ENCODE measurements around the gene ZNF593. TPM values are rescaled to one million over a fixed set of nuclear protein-coding genes. Genes with fewer than 3 reads are reported as not detected.

The ZNF593 gene
- total RNA-seq, 1 donor from 2014 or later: 35.9 TPM

GRCh38 chr1:26130695-26131094, 39.0 kb upstream of the ZNF593 start:
- H3K27me3 Mint-ChIP-seq (ENCODE audit: unreplicated experiment): no peaks in the 10 kb centered on the region
- no peak for DNase-seq
- H3K4me1 Mint-ChIP-seq (ENCODE audit: low read depth, unreplicated experiment): peaks cover 6% of the 10 kb centered on the region
- no peak for TF ChIP-seq CTCF (IDR thresholded peaks at IDR 0.05; ENCODE audit: partially characterized antibody, unreplicated experiment)
- H3K36me3 Mint-ChIP-seq (ENCODE audit: unreplicated experiment): no peaks in the 10 kb centered on the region
- H3K27ac Mint-ChIP-seq (ENCODE audit: unreplicated experiment): no peak overlapping the region
- H3K9me3 Mint-ChIP-seq (ENCODE audit: unreplicated experiment): peaks cover 5% of the 10 kb centered on the region
- no peak overlapping the region for H3K4me3 Mint-ChIP-seq (ENCODE audit: unreplicated experiment)

DNA sequence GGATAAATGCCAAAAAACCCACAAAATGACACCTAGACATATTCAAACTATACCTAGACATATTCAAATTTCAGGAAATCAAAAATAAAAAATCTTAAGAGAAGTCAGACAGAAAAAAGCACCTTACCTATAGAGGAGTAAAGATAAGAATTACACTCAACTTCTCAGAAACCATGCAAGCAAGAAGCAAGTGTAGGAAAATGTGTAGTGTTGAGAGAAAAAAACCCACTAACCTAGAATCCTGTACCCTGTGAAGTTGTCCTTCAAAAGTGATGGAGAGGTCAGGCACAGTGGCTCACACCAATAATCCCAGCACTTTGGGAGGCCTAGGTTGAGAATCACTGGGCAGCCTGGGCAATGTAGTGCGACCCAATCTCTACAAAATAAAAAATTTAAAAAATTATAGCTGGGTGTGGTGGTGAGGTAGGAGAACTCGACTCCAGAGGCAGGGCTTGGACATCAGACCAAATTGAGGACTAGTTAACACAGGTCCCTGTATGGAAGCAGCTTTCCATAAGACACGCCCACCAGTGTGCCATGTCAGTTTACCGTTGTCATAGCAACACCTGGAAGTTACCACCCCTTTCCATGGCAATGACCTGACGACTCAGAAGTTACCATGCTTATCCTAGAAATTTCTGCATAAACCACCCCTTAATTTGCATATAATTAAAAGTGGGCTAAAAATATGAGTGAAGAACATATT, 37.4 kb upstream of the ZNF593 start:
- Mint-ChIP-seq H3K36me3 (ENCODE audit: unreplicated experiment) (no peaks in the 10 kb centered on the region), H3K27me3 (ENCODE audit: unreplicated experiment) (no peaks in the 10 kb centered on the region), H3K9me3 (ENCODE audit: unreplicated experiment) (peaks cover 5% of the 10 kb centered on the region), H3K4me3 (ENCODE audit: unreplicated experiment) (no peak overlapping the region), H3K27ac (ENCODE audit: unreplicated experiment) (no peak overlapping the region), H3K4me1 (ENCODE audit: low read depth, unreplicated experiment) (peaks cover 6% of the 10 kb centered on the region)
- no peak for TF ChIP-seq CTCF (IDR thresholded peaks at IDR 0.05; ENCODE audit: partially characterized antibody, unreplicated experiment)
- no peak for DNase-seq

DNA sequence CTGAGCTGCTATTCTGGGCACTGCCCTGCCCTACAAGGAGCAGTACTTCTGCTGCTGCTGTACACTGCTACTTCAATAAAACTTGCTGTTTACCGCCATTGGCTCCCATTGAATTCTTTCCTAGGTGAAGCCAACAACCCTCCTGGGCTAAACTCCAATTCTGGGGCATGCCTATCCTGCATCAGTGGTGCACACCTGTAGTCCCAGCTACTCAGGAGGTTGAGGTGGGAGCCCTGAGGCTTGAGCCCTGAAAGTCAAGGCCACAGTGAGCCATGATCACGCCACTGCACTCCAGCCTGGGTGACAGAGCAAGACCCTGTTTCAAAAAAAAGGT, 36.9 kb upstream of the ZNF593 start:
- H3K9me3 Mint-ChIP-seq (ENCODE audit: unreplicated experiment): peaks cover 5% of the 10 kb centered on the region
- no peak for TF ChIP-seq CTCF (IDR thresholded peaks at IDR 0.05; ENCODE audit: partially characterized antibody, unreplicated experiment)
- H3K4me1 Mint-ChIP-seq (ENCODE audit: low read depth, unreplicated experiment): peaks cover 4% of the 10 kb centered on the region
- no peak overlapping the region for H3K27ac Mint-ChIP-seq (ENCODE audit: unreplicated experiment)
- H3K36me3 Mint-ChIP-seq (ENCODE audit: unreplicated experiment): no peaks in the 10 kb centered on the region
- H3K4me3 Mint-ChIP-seq (ENCODE audit: unreplicated experiment): no peak overlapping the region
- H3K27me3 Mint-ChIP-seq (ENCODE audit: unreplicated experiment): peaks cover 2% of the 10 kb centered on the region
- no peak for DNase-seq

DNA sequence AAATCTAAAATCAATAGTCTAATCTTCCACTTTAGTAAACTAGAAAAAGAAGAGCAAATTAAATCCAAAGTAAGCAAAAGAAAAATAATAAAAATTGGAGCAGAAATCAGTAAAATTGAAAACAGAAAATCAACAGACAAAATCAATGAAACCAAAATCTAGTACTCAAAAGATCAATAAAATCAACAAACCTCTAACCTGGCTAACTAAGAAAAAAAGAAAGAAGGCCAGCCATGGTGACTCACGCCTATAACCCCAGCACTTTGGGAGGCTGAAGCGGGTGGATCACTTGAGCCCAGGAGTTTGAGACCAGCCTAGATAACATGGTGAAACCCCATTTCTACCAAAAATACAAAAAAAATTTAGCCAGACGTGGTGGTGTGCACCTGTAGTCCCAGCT, 35.2 kb upstream of the ZNF593 start:
- no peak for TF ChIP-seq CTCF (IDR thresholded peaks at IDR 0.05; ENCODE audit: partially characterized antibody, unreplicated experiment)
- no peak for DNase-seq
- Mint-ChIP-seq H3K4me3 (ENCODE audit: unreplicated experiment) (no peak overlapping the region), H3K27me3 (ENCODE audit: unreplicated experiment) (peaks cover 3% of the 10 kb centered on the region), H3K9me3 (ENCODE audit: unreplicated experiment) (peaks cover 5% of the 10 kb centered on the region), H3K4me1 (ENCODE audit: low read depth, unreplicated experiment) (no peaks in the 10 kb centered on the region), H3K36me3 (ENCODE audit: unreplicated experiment) (no peaks in the 10 kb centered on the region), H3K27ac (ENCODE audit: unreplicated experiment) (no peak overlapping the region)

DNA sequence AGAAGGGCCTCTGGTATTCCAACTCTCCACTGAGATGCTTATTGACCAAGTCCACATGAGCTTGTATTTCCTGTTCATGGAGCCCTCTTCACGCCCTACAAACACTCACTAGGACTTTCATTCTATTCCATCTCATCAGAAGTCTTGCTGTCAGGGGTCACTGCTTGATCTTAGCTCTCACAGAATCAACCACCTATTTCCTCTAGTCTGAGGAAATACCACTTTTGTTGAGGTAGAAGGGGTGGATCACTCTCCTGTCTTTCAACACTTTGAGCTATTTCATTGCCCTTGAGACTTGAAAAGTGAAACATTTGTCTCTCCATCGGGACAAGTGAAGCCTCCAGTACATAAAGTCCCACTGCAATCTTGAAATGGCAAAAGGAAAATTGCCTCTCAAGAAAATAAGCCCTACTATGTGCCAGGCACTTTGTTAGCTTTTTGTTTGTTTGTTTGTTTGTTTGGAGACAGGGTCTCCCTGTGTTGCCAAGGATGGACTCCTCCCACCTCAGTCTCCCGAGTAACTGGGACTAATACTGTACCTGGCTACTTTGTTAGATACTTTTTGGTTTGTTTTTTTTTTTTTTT, 30.6 kb upstream of the ZNF593 start:
- H3K36me3 Mint-ChIP-seq (ENCODE audit: unreplicated experiment): no peaks in the 10 kb centered on the region
- H3K27me3 Mint-ChIP-seq (ENCODE audit: unreplicated experiment): peaks cover 6% of the 10 kb centered on the region
- no peak for TF ChIP-seq CTCF (IDR thresholded peaks at IDR 0.05; ENCODE audit: partially characterized antibody, unreplicated experiment)
- no peak overlapping the region for H3K27ac Mint-ChIP-seq (ENCODE audit: unreplicated experiment)
- H3K4me1 Mint-ChIP-seq (ENCODE audit: low read depth, unreplicated experiment): no peaks in the 10 kb centered on the region
- no peak overlapping the region for H3K4me3 Mint-ChIP-seq (ENCODE audit: unreplicated experiment)
- DNase-seq: no peak
- peaks cover 3% of the 10 kb centered on the region for H3K9me3 Mint-ChIP-seq (ENCODE audit: unreplicated experiment)
